C4-2B (cell line): Measurements from ENCODE around the gene GADD45A.

Experiments
- CTCF ChIP-seq: fragments of 450-650 bp; conservative IDR thresholded peaks from 2 replicates; pipeline ENCODE4 v1.5.1; 2017; ENCODE audit warnings: mild to moderate bottlenecking
- ZFX ChIP-seq: fragments of 450-650 bp; IDR thresholded peaks from 2 replicates; pipeline ENCODE4 v1.6.1; 2017

- TF ChIP-seq CTCF (no peak), ZFX (no peak)
Measured at GRCh38 chr1:67675800-67676199, 9.2 kb upstream of the GADD45A start.
